GM19328 (cell line): Measurements from ENCODE around the gene SYCP3.
"Not testable (repeated sequence)": the region's sequence is repeated elsewhere in the genome, so short reads cannot be mapped to it uniquely, and the experiment has no call there.

Experiments used
- ATAC-seq: cut with Tn5 transposase; IDR thresholded peaks from one replicate; pipeline ENCODE4 v1.9.1; 2021; ENCODE audit warnings: mild to moderate bottlenecking, moderate library complexity; ENCODE audit not compliant: unreplicated experiment

The SYCP3 gene

GRCh38 chr12:101761350-101761749 lies 22.1 kb upstream of the SYCP3 start:
- no peak for ATAC-seq

- ATAC-seq, result no peak
Observed at GRCh38 chr12:101759396-101760047, 20.3 kb upstream of the SYCP3 start.

GRCh38 chr12:101750152-101750551 lies 10.9 kb upstream of the SYCP3 start:
- no peak for ATAC-seq

GRCh38 chr12:101749657-101750056 lies 10.4 kb upstream of the SYCP3 start:
- ATAC-seq, result no peak

- no peak for ATAC-seq
Observed at GRCh38 chr12:101748907-101749306, 9.6 kb upstream of the SYCP3 start.

GRCh38 chr12:101747697-101748096 lies 8.4 kb upstream of the SYCP3 start:
- ATAC-seq, result no peak

- no peak for ATAC-seq
Observed at GRCh38 chr12:101746661-101747060, 7.4 kb upstream of the SYCP3 start.

- no peak for ATAC-seq
Observed at GRCh38 chr12:101746196-101746595, 6.9 kb upstream of the SYCP3 start.

- no peak for ATAC-seq
Observed at GRCh38 chr12:101745481-101745880, 6.2 kb upstream of the SYCP3 start.

- peak; percentile 92 for ATAC-seq
Observed at GRCh38 chr12:101743724-101744472, 4.6 kb upstream of the SYCP3 start.

- ATAC-seq, result no peak
Observed at GRCh38 chr12:101743242-101743641, 4.0 kb upstream of the SYCP3 start.

GRCh38 chr12:101740980-101741379 lies 1.7 kb upstream of the SYCP3 start:
- no peak for ATAC-seq

GRCh38 chr12:101740566-101740965 lies 1.3 kb upstream of the SYCP3 start:
- no peak for ATAC-seq

- ATAC-seq, result no peak
Observed at GRCh38 chr12:101737476-101737875, 1.8 kb downstream of the SYCP3 start.

- not testable (repeated sequence) for ATAC-seq
Observed at GRCh38 chr12:101734482-101734881, 4.8 kb downstream of the SYCP3 start.

GRCh38 chr12:101733166-101733565 lies 6.1 kb downstream of the SYCP3 start:
- no peak for ATAC-seq

GRCh38 chr12:101732318-101732717 lies 6.9 kb downstream of the SYCP3 start:
- ATAC-seq, result no peak

- no peak for ATAC-seq
Observed at GRCh38 chr12:101729842-101730241, 9.4 kb downstream of the SYCP3 start.

- ATAC-seq, result no peak
Observed at GRCh38 chr12:101727098-101727497, 12.2 kb downstream of the SYCP3 start.

GRCh38 chr12:101722392-101722791 lies 16.9 kb downstream of the SYCP3 start:
- no peak for ATAC-seq

GRCh38 chr12:101720118-101720517 lies 19.1 kb downstream of the SYCP3 start:
- no peak for ATAC-seq

GRCh38 chr12:101719566-101719965 lies 19.7 kb downstream of the SYCP3 start:
- no peak for ATAC-seq
